ENCODE data around the gene CPLANE2. TPM values are rescaled to one million over a fixed set of nuclear protein-coding genes. Genes with fewer than 3 reads are reported as not detected.
"Not testable (repeated sequence)": the region's sequence is repeated elsewhere in the genome, so short reads cannot be mapped to it uniquely, and the experiment has no call there.

CPLANE2 gene
- total and polyA plus RNA-seq, 4 donors = 12.1 to 14.3 (median 12.8) TPM

DNA sequence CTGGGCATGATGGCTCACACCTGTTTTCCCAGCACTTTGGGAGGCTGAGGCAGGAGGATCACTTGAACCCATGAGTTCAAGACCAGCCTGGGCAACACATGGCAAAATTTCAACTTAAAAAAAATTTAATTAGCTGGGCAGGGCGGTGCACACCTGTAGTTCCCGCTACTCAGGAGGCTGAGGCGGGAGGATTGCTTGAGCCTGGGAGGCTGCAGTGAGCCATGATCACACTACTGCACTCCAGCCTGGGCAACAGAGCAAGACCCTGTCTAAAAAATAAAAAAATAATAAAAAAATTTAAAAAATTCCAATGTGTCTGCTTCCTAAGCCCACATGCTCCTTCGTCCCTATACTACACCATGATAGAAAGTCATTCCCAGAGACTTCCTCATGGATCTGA is 40.8 kb downstream of the CPLANE2 start:
- H3K4me1 ChIP-seq (ENCODE audit: control insufficient read depth, insufficient read depth, low read length) = peaks cover 11% of the 10 kb centered on the region
- H3K27ac ChIP-seq (ENCODE audit: low read depth, low read length); H3K4me3 ChIP-seq (ENCODE audit: low read depth, low read length); H3K9me3 ChIP-seq (ENCODE audit: control insufficient read depth, insufficient read depth, low read length); H3K36me3 ChIP-seq (ENCODE audit: control insufficient read depth, insufficient read depth, low read length); H3K27me3 ChIP-seq (ENCODE audit: control insufficient read depth, insufficient read depth, low read length); DNase-seq (ENCODE audit: low read depth in 4 of 6, low spot score in 6 of 6): not testable (repeated sequence)
- WGBS (ENCODE audit: insufficient coverage) = 100% methylated on average over 4 of the region's 4 CpGs

GRCh38 chr1:16195518-16195905 is 41.5 kb downstream of the CPLANE2 start:
- Histone ChIP-seq H3K27ac (ENCODE audit: low read depth, low read length) (no peak overlapping the region), H3K27me3 (ENCODE audit: control insufficient read depth, insufficient read depth, low read length) (no peaks in the 10 kb centered on the region), H3K36me3 (ENCODE audit: control insufficient read depth, insufficient read depth, low read length) (no peaks in the 10 kb centered on the region), H3K4me3 (ENCODE audit: low read depth, low read length) (no peak overlapping the region), H3K9me3 (ENCODE audit: control insufficient read depth, insufficient read depth, low read length) (peaks cover 1% of the 10 kb centered on the region), H3K4me1 (ENCODE audit: control insufficient read depth, insufficient read depth, low read length) (peaks cover 15% of the 10 kb centered on the region)
- 100% methylated on average over 3 of the region's 7 CpGs for WGBS (ENCODE audit: insufficient coverage)
- DNase-seq (ENCODE audit: low read depth in 4 of 6, low spot score in 6 of 6) = no peak

- Histone ChIP-seq H3K4me1 (ENCODE audit: control insufficient read depth, insufficient read depth, low read length) (peaks cover 34% of the 10 kb centered on the region), H3K27me3 (ENCODE audit: control insufficient read depth, insufficient read depth, low read length) (no peaks in the 10 kb centered on the region), H3K27ac (ENCODE audit: low read depth, low read length) (no peak overlapping the region), H3K9me3 (ENCODE audit: control insufficient read depth, insufficient read depth, low read length) (peaks cover 1% of the 10 kb centered on the region), H3K36me3 (ENCODE audit: control insufficient read depth, insufficient read depth, low read length) (no peaks in the 10 kb centered on the region), H3K4me3 (ENCODE audit: low read depth, low read length) (no peak overlapping the region)
- WGBS (ENCODE audit: insufficient coverage) = 57% methylated on average over 3 of the region's 6 CpGs
- no peak for DNase-seq (ENCODE audit: low read depth in 4 of 6, low spot score in 6 of 6)
Observed at GRCh38 chr1:16191916-16192546, 45.0 kb downstream of the CPLANE2 start.

GRCh38 chr1:16191309-16191708 is 45.7 kb downstream of the CPLANE2 start:
- Histone ChIP-seq H3K4me3 (ENCODE audit: low read depth, low read length) (no peak overlapping the region), H3K9me3 (ENCODE audit: control insufficient read depth, insufficient read depth, low read length) (no peaks in the 10 kb centered on the region), H3K4me1 (ENCODE audit: control insufficient read depth, insufficient read depth, low read length) (peaks cover 34% of the 10 kb centered on the region), H3K36me3 (ENCODE audit: control insufficient read depth, insufficient read depth, low read length) (no peaks in the 10 kb centered on the region), H3K27ac (ENCODE audit: low read depth, low read length) (no peak overlapping the region), H3K27me3 (ENCODE audit: control insufficient read depth, insufficient read depth, low read length) (no peaks in the 10 kb centered on the region)
- 100% methylated on average over 1 of the region's 1 CpG for WGBS (ENCODE audit: insufficient coverage)
- DNase-seq (ENCODE audit: low read depth in 4 of 6, low spot score in 6 of 6) = no peak

DNA sequence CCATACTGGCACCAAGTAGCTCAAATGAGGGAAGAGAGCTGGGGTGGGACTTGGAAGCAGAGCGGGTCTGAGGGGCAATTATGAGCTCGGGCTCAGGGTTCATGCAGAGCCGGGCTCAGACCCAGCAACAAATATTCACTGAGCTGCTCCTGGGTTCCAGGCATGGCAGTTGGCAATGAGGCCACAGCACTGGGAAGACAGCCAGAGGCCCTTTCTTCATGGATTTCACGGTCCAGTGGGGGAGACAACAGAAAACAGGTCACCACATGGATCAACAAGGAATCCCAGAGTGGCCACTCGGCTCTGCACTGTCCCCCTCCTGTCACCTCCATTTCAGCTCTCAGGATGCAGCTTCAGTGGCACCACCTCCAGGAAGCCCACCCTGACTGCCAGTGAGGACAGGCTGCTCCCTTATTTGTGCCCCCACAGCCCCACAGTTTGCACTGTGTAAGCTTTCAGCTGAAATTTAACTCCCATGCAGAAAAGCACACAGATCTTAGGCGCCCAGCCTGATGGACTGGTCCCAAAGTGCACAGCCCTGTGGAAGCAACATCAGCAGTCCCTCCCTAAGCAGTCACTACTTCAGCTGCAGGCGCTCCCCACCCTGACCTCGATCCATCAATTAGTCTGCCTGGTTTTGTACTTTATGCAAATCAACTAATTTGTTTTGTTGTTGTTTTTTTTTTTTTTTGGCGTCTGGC is 46.9 kb downstream of the CPLANE2 start:
- Histone ChIP-seq H3K4me1 (ENCODE audit: control insufficient read depth, insufficient read depth, low read length) (peaks cover 34% of the 10 kb centered on the region), H3K36me3 (ENCODE audit: control insufficient read depth, insufficient read depth, low read length) (no peaks in the 10 kb centered on the region), H3K4me3 (ENCODE audit: low read depth, low read length) (no peak overlapping the region), H3K27me3 (ENCODE audit: control insufficient read depth, insufficient read depth, low read length) (no peaks in the 10 kb centered on the region), H3K27ac (ENCODE audit: low read depth, low read length) (no peak overlapping the region), H3K9me3 (ENCODE audit: control insufficient read depth, insufficient read depth, low read length) (no peaks in the 10 kb centered on the region)
- 25% methylated on average over 6 of the region's 9 CpGs for WGBS (ENCODE audit: insufficient coverage)
- peak in 5 of 6 donors; percentile 69 to 94 (median 81) for DNase-seq (ENCODE audit: low read depth in 4 of 6, low spot score in 6 of 6)

DNA sequence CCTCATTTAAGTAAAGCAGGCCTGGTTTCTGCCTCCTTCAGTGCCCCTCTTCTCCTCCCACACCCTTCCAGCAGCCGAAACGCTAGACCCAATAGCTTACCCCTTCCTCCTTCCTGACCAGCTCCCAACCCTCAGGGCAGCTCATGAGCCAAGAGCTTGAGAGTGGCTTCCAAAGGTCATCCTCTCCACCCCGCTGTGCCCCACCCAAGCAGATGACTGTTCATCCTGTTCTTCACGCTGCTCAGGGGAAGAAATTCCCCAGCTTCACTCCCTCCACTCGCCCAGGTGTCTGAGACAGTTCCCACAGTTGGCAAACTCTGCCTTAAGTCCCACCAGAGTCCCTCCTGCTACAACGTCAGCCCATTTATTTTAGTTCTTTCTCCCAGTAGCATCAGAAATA is 48.0 kb downstream of the CPLANE2 start:
- Histone ChIP-seq H3K27me3 (ENCODE audit: control insufficient read depth, insufficient read depth, low read length) (no peaks in the 10 kb centered on the region), H3K4me1 (ENCODE audit: control insufficient read depth, insufficient read depth, low read length) (peaks cover 34% of the 10 kb centered on the region), H3K4me3 (ENCODE audit: low read depth, low read length) (no peak overlapping the region), H3K27ac (ENCODE audit: low read depth, low read length) (peak overlapping the region; percentile 40), H3K9me3 (ENCODE audit: control insufficient read depth, insufficient read depth, low read length) (no peaks in the 10 kb centered on the region), H3K36me3 (ENCODE audit: control insufficient read depth, insufficient read depth, low read length) (no peaks in the 10 kb centered on the region)
- 48% methylated on average over 4 of the region's 6 CpGs for WGBS (ENCODE audit: insufficient coverage)
- DNase-seq (ENCODE audit: low read depth in 4 of 6, low spot score in 6 of 6) = no peak

DNA sequence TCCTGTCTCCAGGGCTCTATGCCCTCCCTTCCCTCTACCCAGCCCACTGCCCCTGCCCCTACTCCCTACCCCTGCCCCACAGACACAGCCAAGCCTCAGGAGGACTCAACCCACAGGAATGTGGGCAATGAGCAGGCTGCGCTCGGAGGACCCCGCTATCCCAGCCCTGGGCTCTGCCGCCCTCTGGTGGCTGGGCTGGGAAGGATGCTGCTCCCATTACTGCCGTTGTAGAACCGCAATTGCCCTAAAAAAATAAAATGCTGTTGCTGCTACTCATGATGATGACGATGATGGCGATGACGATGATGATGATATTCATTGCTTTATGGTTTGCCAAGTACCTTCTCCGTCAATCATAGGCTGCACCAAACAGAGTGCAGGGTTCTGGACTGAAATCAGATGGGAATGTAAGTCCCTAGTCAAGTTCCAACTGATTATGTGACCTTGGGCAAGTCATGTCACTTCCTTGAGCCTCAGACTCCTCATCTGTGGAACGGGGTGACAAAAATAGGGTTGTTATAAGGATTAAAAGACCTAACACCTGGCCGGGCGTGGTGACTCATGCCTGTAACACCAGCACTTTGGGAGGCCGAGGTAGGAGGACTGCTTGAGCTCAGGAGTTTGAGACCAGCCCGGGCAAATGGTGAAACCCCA is 49.1 kb downstream of the CPLANE2 start:
- Histone ChIP-seq H3K36me3 (ENCODE audit: control insufficient read depth, insufficient read depth, low read length) (no peaks in the 10 kb centered on the region), H3K4me3 (ENCODE audit: low read depth, low read length) (no peak overlapping the region), H3K9me3 (ENCODE audit: control insufficient read depth, insufficient read depth, low read length) (no peaks in the 10 kb centered on the region), H3K27ac (ENCODE audit: low read depth, low read length) (no peak overlapping the region), H3K27me3 (ENCODE audit: control insufficient read depth, insufficient read depth, low read length) (no peaks in the 10 kb centered on the region), H3K4me1 (ENCODE audit: control insufficient read depth, insufficient read depth, low read length) (peaks cover 34% of the 10 kb centered on the region)
- peak in 2 of 6 donors; percentile 59 to 80 for DNase-seq (ENCODE audit: low read depth in 4 of 6, low spot score in 6 of 6)
- 34% methylated on average over 13 of the region's 15 CpGs for WGBS (ENCODE audit: insufficient coverage)

GRCh38 chr1:16186655-16187235 is 50.2 kb downstream of the CPLANE2 start:
- H3K27ac ChIP-seq (ENCODE audit: low read depth, low read length) = no peak overlapping the region
- no peaks in the 10 kb centered on the region for H3K9me3 ChIP-seq (ENCODE audit: control insufficient read depth, insufficient read depth, low read length)
- no peaks in the 10 kb centered on the region for H3K27me3 ChIP-seq (ENCODE audit: control insufficient read depth, insufficient read depth, low read length)
- DNase-seq (ENCODE audit: low read depth in 4 of 6, low spot score in 6 of 6) = no peak
- no peak overlapping the region for H3K4me3 ChIP-seq (ENCODE audit: low read depth, low read length)
- H3K4me1 ChIP-seq (ENCODE audit: control insufficient read depth, insufficient read depth, low read length) = peaks cover 36% of the 10 kb centered on the region
- H3K36me3 ChIP-seq (ENCODE audit: control insufficient read depth, insufficient read depth, low read length) = no peaks in the 10 kb centered on the region
- WGBS (ENCODE audit: insufficient coverage) = 82% methylated on average over 4 of the region's 9 CpGs

- H3K4me3 ChIP-seq (ENCODE audit: low read depth, low read length) = no peak overlapping the region
- peaks cover 27% of the 10 kb centered on the region for H3K4me1 ChIP-seq (ENCODE audit: control insufficient read depth, insufficient read depth, low read length)
- 92% methylated on average over 10 of the region's 10 CpGs for WGBS (ENCODE audit: insufficient coverage)
- no peak for DNase-seq (ENCODE audit: low read depth in 4 of 6, low spot score in 6 of 6)
- no peaks in the 10 kb centered on the region for H3K9me3 ChIP-seq (ENCODE audit: control insufficient read depth, insufficient read depth, low read length)
- no peaks in the 10 kb centered on the region for H3K27me3 ChIP-seq (ENCODE audit: control insufficient read depth, insufficient read depth, low read length)
- H3K36me3 ChIP-seq (ENCODE audit: control insufficient read depth, insufficient read depth, low read length) = no peaks in the 10 kb centered on the region
- no peak overlapping the region for H3K27ac ChIP-seq (ENCODE audit: low read depth, low read length)
Observed at GRCh38 chr1:16184557-16185303, 52.3 kb downstream of the CPLANE2 start.

Measured in spinal cord (tissue), 10 donors.